ENCODE measurements around the gene C12orf75.

DNA sequence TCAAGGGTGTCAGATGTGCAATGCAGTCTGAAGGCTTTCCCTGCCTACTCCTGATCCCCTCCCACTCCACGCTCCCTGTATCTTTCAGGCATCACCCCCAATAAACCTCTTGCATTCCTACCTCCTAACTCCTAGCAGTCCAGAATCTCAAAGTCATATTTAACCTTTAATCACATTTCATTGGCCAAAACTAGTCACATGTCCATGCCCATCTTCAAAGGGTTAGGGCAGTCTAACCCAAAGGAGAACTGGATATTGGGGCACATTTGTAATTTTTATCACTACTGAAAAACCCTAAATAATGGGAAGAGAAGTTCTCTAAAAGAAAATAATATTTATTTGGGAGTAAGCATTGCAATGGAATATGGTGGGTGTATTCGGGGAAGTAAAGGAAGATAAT is 5.4 kb upstream of the C12orf75 start:
- TF ChIP-seq, protein P1, sequence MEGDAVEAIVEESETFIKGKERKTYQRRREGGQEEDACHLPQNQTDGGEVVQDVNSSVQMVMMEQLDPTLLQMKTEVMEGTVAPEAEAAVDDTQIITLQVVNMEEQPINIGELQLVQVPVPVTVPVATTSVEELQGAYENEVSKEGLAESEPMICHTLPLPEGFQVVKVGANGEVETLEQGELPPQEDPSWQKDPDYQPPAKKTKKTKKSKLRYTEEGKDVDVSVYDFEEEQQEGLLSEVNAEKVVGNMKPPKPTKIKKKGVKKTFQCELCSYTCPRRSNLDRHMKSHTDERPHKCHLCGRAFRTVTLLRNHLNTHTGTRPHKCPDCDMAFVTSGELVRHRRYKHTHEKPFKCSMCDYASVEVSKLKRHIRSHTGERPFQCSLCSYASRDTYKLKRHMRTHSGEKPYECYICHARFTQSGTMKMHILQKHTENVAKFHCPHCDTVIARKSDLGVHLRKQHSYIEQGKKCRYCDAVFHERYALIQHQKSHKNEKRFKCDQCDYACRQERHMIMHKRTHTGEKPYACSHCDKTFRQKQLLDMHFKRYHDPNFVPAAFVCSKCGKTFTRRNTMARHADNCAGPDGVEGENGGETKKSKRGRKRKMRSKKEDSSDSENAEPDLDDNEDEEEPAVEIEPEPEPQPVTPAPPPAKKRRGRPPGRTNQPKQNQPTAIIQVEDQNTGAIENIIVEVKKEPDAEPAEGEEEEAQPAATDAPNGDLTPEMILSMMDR (IDR thresholded peaks at IDR 0.05; ENCODE audit: extremely low read depth in 1 of 2, insufficient read depth in 1 of 2, low read depth in 1 of 2, low read length in 2 of 2): no peak
- TF ChIP-seq MYC (IDR thresholded peaks at IDR 0.05; ENCODE audit: low read depth, low read length) (no peak), POLR2A (IDR thresholded peaks at IDR 0.05; ENCODE audit: low read depth, low read length) (no peak), EZH2 (IDR thresholded peaks at IDR 0.05; ENCODE audit: borderline replicate concordance, low read depth, low read length, severe bottlenecking) (no peak), FOS (IDR thresholded peaks at IDR 0.05; ENCODE audit: borderline replicate concordance, insufficient read depth, low read length) (no peak), JUN (IDR thresholded peaks at IDR 0.05; ENCODE audit: borderline replicate concordance, insufficient read depth, insufficient read length, low read depth) (no peak), POLR2AphosphoS5 (IDR thresholded peaks at IDR 0.05; ENCODE audit: insufficient read depth, low read depth, low read length) (no peak)
- TF ChIP-seq, protein P2, sequence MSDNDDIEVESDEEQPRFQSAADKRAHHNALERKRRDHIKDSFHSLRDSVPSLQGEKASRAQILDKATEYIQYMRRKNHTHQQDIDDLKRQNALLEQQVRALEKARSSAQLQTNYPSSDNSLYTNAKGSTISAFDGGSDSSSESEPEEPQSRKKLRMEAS (IDR thresholded peaks at IDR 0.05; ENCODE audit: insufficient read depth, insufficient read length): no peak
